ENCODE measurements around the gene STIP1.

- TF ChIP-seq CTCF (conservative IDR thresholded peaks at IDR 0.05; ENCODE audit: low read depth, low read length) = no peak
- TF ChIP-seq NFE2L2 (IDR thresholded peaks at IDR 0.05; ENCODE audit: low read depth, low read length) = no peak
- no peak for TF ChIP-seq SMC3 (IDR thresholded peaks at IDR 0.05; ENCODE audit: low read depth, low read length)
- TF ChIP-seq FOS (IDR thresholded peaks at IDR 0.05; ENCODE audit: low read depth, low read length) = no peak
Measured at GRCh38 chr11:64231546-64231945, 45.6 kb downstream of the STIP1 start.
